SU-DHL-6 (cell line): Measurements from ENCODE around the gene PRSS35.

Experiments
- H2AFZ ChIP-seq: fragments of 200-600 bp; sonication (generic); 2 replicates; pipeline ENCODE4 v1.6.1; 2014; ENCODE audit warnings: low read depth, mild to moderate bottlenecking, moderate library complexity, mixed read lengths, antibody characterized with exemption, low read length; ENCODE audit not compliant: severe bottlenecking
- H3F3A ChIP-seq: fragments of 200-600 bp; shearing (Covaris generic); 2 replicates; pipeline ENCODE4 v1.6.0; 2016; ENCODE audit warnings: antibody characterized with exemption, mild to moderate bottlenecking; ENCODE audit not compliant: insufficient read depth
- H3K27ac ChIP-seq: fragments of 200-600 bp; sonication (generic); 2 replicates; pipeline ENCODE4 v1.5.1; 2016; ENCODE audit warnings: low read depth, mild to moderate bottlenecking, low read length, moderate library complexity, mixed read lengths
- H3K27me3 ChIP-seq: fragments of 200-600 bp; sonication (generic), shearing (Covaris generic); 2 replicates; pipeline ENCODE4 v1.6.0; 2014; ENCODE audit warnings: mild to moderate bottlenecking, low read length
- H3K36me3 ChIP-seq: fragments of 200-600 bp; sonication (generic); 2 replicates; pipeline ENCODE4 v1.6.1; 2014; ENCODE audit warnings: mild to moderate bottlenecking, low read length, mixed read lengths
- H3K4me2 ChIP-seq: fragments of 300-600, 200-600 bp; shearing (Covaris generic), sonication (generic); 2 replicates; pipeline ENCODE4 v1.6.0; 2014; ENCODE audit warnings: low read length, low read depth, mild to moderate bottlenecking; ENCODE audit not compliant: poor library complexity, severe bottlenecking
- H3K4me3 ChIP-seq: fragments of 200-600 bp; sonication (generic); 2 replicates; pipeline ENCODE4 v1.5.1; 2014; ENCODE audit warnings: antibody characterized with exemption, low read length, mild to moderate bottlenecking, mixed read lengths; ENCODE audit not compliant: insufficient read depth, poor library complexity, severe bottlenecking
- H3K79me2 ChIP-seq: fragments of 200-600 bp; sonication (generic); 2 replicates; pipeline ENCODE4 v1.6.1; 2014; ENCODE audit warnings: mild to moderate bottlenecking, low read length, moderate library complexity; ENCODE audit not compliant: insufficient read depth
- H3K9ac ChIP-seq: fragments of 200-600 bp; sonication (generic); 2 replicates; pipeline ENCODE4 v1.7.0; 2014; ENCODE audit warnings: mild to moderate bottlenecking, low read length
- H3K9me2 ChIP-seq: fragments of 200-600 bp; sonication (generic); replicated peaks from 2 replicates; pipeline ENCODE4 v1.6.1; 2014; ENCODE audit warnings: low read length; ENCODE audit not compliant: insufficient read depth
- H3K9me3 ChIP-seq: fragments of 200-600 bp; sonication (generic); 2 replicates; pipeline ENCODE4 v1.6.1; 2014; ENCODE audit warnings: low read length, mixed read lengths; ENCODE audit not compliant: insufficient read depth
- H4K20me1 ChIP-seq: fragments of 200-600 bp; sonication (generic); 2 replicates; pipeline ENCODE4 v1.6.1; 2014; ENCODE audit warnings: low read depth, mild to moderate bottlenecking, antibody characterized with exemption, low read length, moderate library complexity, mixed read lengths
- CTCF ChIP-seq: fragments of 200-600 bp; sonication (generic); IDR thresholded peaks from one replicate; pipeline ENCODE4 v1.5.1; 2017; ENCODE audit warnings: antibody characterized with exemption, mild to moderate bottlenecking, low read length, moderate library complexity; ENCODE audit not compliant: insufficient read depth, poor library complexity, severe bottlenecking
- EZH2phosphoT487 ChIP-seq: fragments of 200-600 bp; sonication (generic), shearing (Covaris generic); conservative IDR thresholded peaks from 2 replicates; pipeline ENCODE4 v1.6.1; 2018; ENCODE audit warnings: mild to moderate bottlenecking, antibody characterized with exemption, low read length, moderate library complexity, mixed read lengths

PRSS35 gene

GRCh38 chr6:83466328-83466727 lies 46.0 kb upstream of the PRSS35 start:
- Histone ChIP-seq H3F3A (no peaks in the 10 kb centered on the region), H3K36me3 (no peaks in the 10 kb centered on the region), H3K9me3 (no peaks in the 10 kb centered on the region), H3K9ac (no peak overlapping the region), H3K4me3 (no peak overlapping the region), H3K79me2 (no peaks in the 10 kb centered on the region), H2AFZ (no peak overlapping the region), H3K9me2 (no peaks in the 10 kb centered on the region), H4K20me1 (no peaks in the 10 kb centered on the region), H3K27me3 (no peaks in the 10 kb centered on the region), H3K27ac (no peak overlapping the region), H3K4me2 (no peak overlapping the region)
- TF ChIP-seq CTCF, result no peak
- no peak for TF ChIP-seq EZH2phosphoT487

GRCh38 chr6:83467620-83468036 lies 44.7 kb upstream of the PRSS35 start:
- H3K9me3 ChIP-seq, result no peaks in the 10 kb centered on the region
- H2AFZ ChIP-seq, result no peak overlapping the region
- no peaks in the 10 kb centered on the region for H3K27me3 ChIP-seq
- no peaks in the 10 kb centered on the region for H3K36me3 ChIP-seq
- no peaks in the 10 kb centered on the region for H3K9me2 ChIP-seq
- H3K9ac ChIP-seq, result no peak overlapping the region
- H3K4me3 ChIP-seq, result no peak overlapping the region
- TF ChIP-seq EZH2phosphoT487 (no peak), CTCF (no peak)
- no peaks in the 10 kb centered on the region for H4K20me1 ChIP-seq
- no peaks in the 10 kb centered on the region for H3K79me2 ChIP-seq
- no peaks in the 10 kb centered on the region for H3F3A ChIP-seq
- H3K27ac ChIP-seq, result no peak overlapping the region
- H3K4me2 ChIP-seq, result no peak overlapping the region

- Histone ChIP-seq H3K36me3 (no peaks in the 10 kb centered on the region), H3K9me2 (no peaks in the 10 kb centered on the region), H4K20me1 (no peaks in the 10 kb centered on the region), H3K79me2 (no peaks in the 10 kb centered on the region), H3K4me2 (no peak overlapping the region), H3K27me3 (no peaks in the 10 kb centered on the region), H3K4me3 (no peak overlapping the region), H3K9ac (no peak overlapping the region), H3K27ac (no peak overlapping the region), H2AFZ (no peak overlapping the region), H3K9me3 (no peaks in the 10 kb centered on the region), H3F3A (no peaks in the 10 kb centered on the region)
- TF ChIP-seq EZH2phosphoT487 (no peak), CTCF (no peak)
Observed at GRCh38 chr6:83470001-83470400, 42.3 kb upstream of the PRSS35 start.
